Measurements from ENCODE around the gene SPTBN4.

- TF ChIP-seq CTCF (IDR thresholded peaks at IDR 0.05) (no peak), ZFX (IDR thresholded peaks at IDR 0.05; ENCODE audit: borderline replicate concordance) (no peak)
These were observed 8.2 kb upstream of the SPTBN4 start for GRCh38 chr19:40458597-40458974.
